H1 (cell line): ENCODE data around the gene ARHGEF28. TPM values are rescaled to one million over a fixed set of nuclear protein-coding genes. Genes with fewer than 3 reads are reported as not detected.

Experiments
- CTCF ChIA-PET: fragments of 300-600 bp; sonication (Branson Sonifier 250); formaldehyde crosslinking; loops from one replicate; lab custom pipeline; 2021; ENCODE audit not compliant: partially characterized antibody; lab: Charles Lee
- POLR2A ChIA-PET: fragments of 300-600 bp; sonication (Branson Sonifier 250); formaldehyde crosslinking; loops from one replicate; lab custom pipeline; 2021; ENCODE audit warnings: inconsistent platforms; ENCODE audit not compliant: partially characterized antibody; lab: Charles Lee
- DNase-seq, 2 experiments: peaks; one replicate each; pipeline versions ENCODE4 v3.0.0 to v3.0.0-alpha.2; 2010 to 2022; ENCODE audit warnings: low spot score in 2 of 2, low read depth in 1 of 2, mixed read lengths in 1 of 2
- FAIRE-seq: peaks from 2 replicates; lab custom pipeline; 2011; peaks lifted over from hg19 to GRCh38; lab: Jason Lieb, UNC
- H2AFZ ChIP-seq: 2 replicates; pipeline ENCODE4 v1.8.1; 2012; ENCODE audit warnings: low read length, inconsistent platforms
- H2AK5ac ChIP-seq: 2 replicates; pipeline ENCODE4 v1.6.1; 2013; ENCODE audit warnings: low read depth, low read length
- H2BK120ac ChIP-seq: replicated peaks from 2 replicates; pipeline ENCODE3; 2013; ENCODE audit warnings: low read depth, low read length, inconsistent platforms
- H2BK12ac ChIP-seq: 2 replicates; pipeline ENCODE4 v1.6.1; 2013; ENCODE audit warnings: low read depth, low read length
- H2BK15ac ChIP-seq: 2 replicates; pipeline ENCODE4 v1.6.1; 2013; ENCODE audit warnings: low read length
- H2BK20ac ChIP-seq: 2 replicates; pipeline ENCODE4 v1.6.1; 2013; ENCODE audit warnings: low read length
- H2BK5ac ChIP-seq: 2 replicates; pipeline ENCODE4 v1.6.1; 2013; ENCODE audit warnings: low read depth, low read length
- H3K14ac ChIP-seq: 2 replicates; pipeline ENCODE4 v1.6.1; 2013; ENCODE audit warnings: inconsistent platforms; ENCODE audit not compliant: insufficient read length
- H3K18ac ChIP-seq: 2 replicates; pipeline ENCODE4 v1.6.1; 2013; ENCODE audit warnings: low read length; ENCODE audit errors: extremely low read depth
- H3K23ac ChIP-seq: 2 replicates; pipeline ENCODE4 v1.6.1; 2013; ENCODE audit warnings: inconsistent platforms; ENCODE audit not compliant: insufficient read length
- H3K23me2 ChIP-seq: 2 replicates; pipeline ENCODE4 v1.6.1; 2013; ENCODE audit warnings: low read depth, low read length
- H3K27ac ChIP-seq: 2 replicates; pipeline ENCODE4 v1.6.1; 2011; ENCODE audit warnings: low read depth, low read length, inconsistent platforms
- H3K27me3 ChIP-seq, 4 experiments: replicated peaks in 1 of 4; 1 replicate in 1 of 4; 2 replicates in 3 of 4; pipeline versions ENCODE4 v1.6.1 to v1.8.1; 2011 to 2013; ENCODE audit warnings: low read length in 3 of 4, mild to moderate bottlenecking in 3 of 4, inconsistent platforms in 2 of 4, mixed read lengths in 2 of 4, moderate library complexity in 1 of 4; ENCODE audit not compliant: control insufficient read depth in 3 of 4, insufficient read depth in 3 of 4; ENCODE audit errors: extremely low read depth in 1 of 4
- H3K36me3 ChIP-seq, 4 experiments: 2 replicates each; pipeline versions ENCODE4 v1.6.1 to v1.8.1; 2011 to 2013; ENCODE audit warnings: mild to moderate bottlenecking in 4 of 4, low read length in 3 of 4, moderate library complexity in 2 of 4, control low read depth in 1 of 4, inconsistent platforms in 1 of 4; ENCODE audit not compliant: insufficient read depth in 4 of 4, control insufficient read depth in 2 of 4
- H3K4ac ChIP-seq: replicated peaks from 2 replicates; pipeline ENCODE3; 2013; ENCODE audit warnings: low read length, low read depth, mixed read lengths, inconsistent platforms; ENCODE audit not compliant: insufficient read length
- H3K4me1 ChIP-seq, 4 experiments: replicated peaks in 1 of 4; 1 replicate in 1 of 4; 2 replicates in 3 of 4; pipeline versions ENCODE4 v1.6.1 to v1.8.1; 2011 to 2013; ENCODE audit warnings: low read length in 3 of 4, inconsistent platforms in 2 of 4, mixed read lengths in 1 of 4; ENCODE audit not compliant: insufficient read depth in 4 of 4, control insufficient read depth in 3 of 4
- H3K4me2 ChIP-seq, 2 experiments: 2 replicates each; pipeline versions ENCODE4 v1.6.1 to v1.8.1; 2011 to 2013; ENCODE audit warnings: low read depth in 2 of 2, low read length in 2 of 2, control low read depth in 1 of 2, inconsistent platforms in 1 of 2, mild to moderate bottlenecking in 1 of 2; ENCODE audit not compliant: insufficient read depth in 1 of 2
- H3K4me3 ChIP-seq, 4 experiments: fragments of 200-600, 300-600 bp in 1 of 4; sonication (generic), shearing (Covaris generic), sonication (Bioruptor Twin) in 1 of 4; 2 replicates each; pipeline versions ENCODE4 v1.5.1 to v1.8.1; 2011 to 2016; ENCODE audit warnings: low read length in 4 of 4, low read depth in 3 of 4, control low read depth in 2 of 4, inconsistent platforms in 2 of 4, mild to moderate bottlenecking in 2 of 4, mixed read lengths in 1 of 4, moderate library complexity in 1 of 4; ENCODE audit not compliant: insufficient read depth in 2 of 4; ENCODE audit errors: extremely low read depth in 1 of 4
- H3K56ac ChIP-seq: replicated peaks from 2 replicates; pipeline ENCODE3; 2013; ENCODE audit warnings: low read depth, mild to moderate bottlenecking, mixed read lengths, low read length, inconsistent platforms; ENCODE audit not compliant: insufficient read length
- H3K79me1 ChIP-seq: 2 replicates; pipeline ENCODE4 v1.6.1; 2013; ENCODE audit warnings: low read depth, low read length, control low read depth
- H3K79me2 ChIP-seq, 2 experiments: 2 replicates each; pipeline versions ENCODE4 v1.6.1 to v1.8.1; 2012 to 2013; ENCODE audit warnings: low read length in 2 of 2, mild to moderate bottlenecking in 2 of 2, inconsistent platforms in 1 of 2; ENCODE audit not compliant: insufficient read depth in 2 of 2, control insufficient read depth in 1 of 2
- H3K9ac ChIP-seq, 4 experiments: replicated peaks in 1 of 4; 1 replicate in 1 of 4; 2 replicates in 3 of 4; pipeline versions ENCODE4 v1.6.1 to v1.8.1; 2011 to 2013; ENCODE audit warnings: low read depth in 3 of 4, low read length in 3 of 4, control low read depth in 2 of 4, mild to moderate bottlenecking in 2 of 4, moderate library complexity in 2 of 4, inconsistent platforms in 1 of 4; ENCODE audit errors: extremely low read depth in 1 of 4
- H3K9me3 ChIP-seq, 2 experiments: 2 replicates each; pipeline versions ENCODE4 v1.6.1 to v1.8.1; 2012 to 2013; ENCODE audit warnings: mild to moderate bottlenecking in 2 of 2, moderate library complexity in 2 of 2, control low read depth in 1 of 2, inconsistent platforms in 1 of 2, low read depth in 1 of 2, low read length in 1 of 2, mixed read lengths in 1 of 2; ENCODE audit not compliant: insufficient read depth in 2 of 2
- H4K20me1 ChIP-seq, 2 experiments: replicated peaks in 1 of 2; 2 replicates each; pipeline versions ENCODE3 to v1.8.1; 2011 to 2013; ENCODE audit warnings: inconsistent platforms in 2 of 2, low read length in 2 of 2, mild to moderate bottlenecking in 1 of 2; ENCODE audit not compliant: insufficient read depth in 2 of 2, control insufficient read depth in 1 of 2
- H4K5ac ChIP-seq: 2 replicates; pipeline ENCODE4 v1.6.1; 2013; ENCODE audit warnings: low read length, low read depth, mixed read lengths, inconsistent platforms; ENCODE audit not compliant: insufficient read length
- H4K8ac ChIP-seq: 2 replicates; pipeline ENCODE4 v1.8.0; 2013; ENCODE audit warnings: mild to moderate bottlenecking, moderate library complexity, low read length, inconsistent platforms; ENCODE audit not compliant: insufficient read depth; ENCODE audit errors: extremely low read depth
- H4K91ac ChIP-seq: replicated peaks from 2 replicates; pipeline ENCODE3; 2013; ENCODE audit warnings: low read length, mixed read lengths, inconsistent platforms; ENCODE audit not compliant: insufficient read length
- BCL11A ChIP-seq, 2 experiments: IDR thresholded peaks; one replicate each; pipeline ENCODE4 v1.6.1; 2011; ENCODE audit warnings: low read depth in 2 of 2, low read length in 2 of 2, mild to moderate bottlenecking in 2 of 2
- CBX5 ChIP-seq: fragments of 300-800, 300-1000 bp; sonication (generic); IDR thresholded peaks from 2 replicates; pipeline ENCODE4 v1.7.1; 2016; ENCODE audit warnings: antibody characterized with exemption, low read length, low read depth
- SAP30 ChIP-seq: fragments of 300-600 bp; sonication (generic); IDR thresholded peaks from 2 replicates; pipeline ENCODE4 v1.7.1; 2012; ENCODE audit warnings: low read length, moderate library complexity, mild to moderate bottlenecking, inconsistent platforms; ENCODE audit not compliant: insufficient read depth, insufficient replicate concordance
- SIN3A ChIP-seq, 2 experiments: IDR thresholded peaks in 1 of 2; conservative IDR thresholded peaks in 1 of 2; 2 replicates each; pipeline ENCODE4 v1.6.1; 2011 to 2012; ENCODE audit warnings: low read length in 2 of 2, improper control_type of control experiment in 1 of 2, low read depth in 1 of 2, mild to moderate bottlenecking in 1 of 2
- SIRT6 ChIP-seq: IDR thresholded peaks from one replicate; pipeline ENCODE4 v1.7.1; 2012; ENCODE audit warnings: low read length, inconsistent platforms
- polyA plus RNA-seq, 7 experiments: library from polyadenylated mRNA; depleted of rRNA in 3 of 7; stranded (reverse) in 5 of 7; unstranded in 2 of 7; fragments of >200 nt in 5 of 7; fragments of 200-250 nt in 2 of 7; gene quantifications; 1 replicate in 5 of 7; 2 replicates in 1 of 7; 4 replicates in 1 of 7; pipeline versions ENCODE4 v1.2.1 to v1.2.3, GENCODE V29; 2011 to 2013; ENCODE audit warnings: missing spikeins in 2 of 7, mixed read lengths in 2 of 7
- total RNA-seq: library from RNA; stranded (reverse); fragmentation: NEBNext Ultra II Directional; extraction: Animal tissue kit (Norgen Biotek cat#: 25700); gene quantifications from 2 replicates; pipeline ENCODE4 v1.2.1, GENCODE V29; 2021

The ARHGEF28 gene
- total and polyA plus RNA-seq, 2 of the 8 experiments (the other 6 are each of a cell fraction or from before 2014, with no cell fraction given), result 0.33 to 1.0 TPM

- H2BK15ac ChIP-seq, result no peak overlapping the region
- H2AFZ ChIP-seq, result no peak overlapping the region
- H3K18ac ChIP-seq, result no peak overlapping the region
- no peaks in the 10 kb centered on the region for H3K4me1 ChIP-seq
- no peaks in the 10 kb centered on the region for H3K79me2 ChIP-seq
- H3K36me3 ChIP-seq, result no peaks in the 10 kb centered on the region
- H2AK5ac ChIP-seq, result no peak overlapping the region
- H3K9me3 ChIP-seq, result no peaks in the 10 kb centered on the region
- ChIA-PET POLR2A (no interaction called here), CTCF (no interaction called here)
- H2BK20ac ChIP-seq, result no peak overlapping the region
- H3K79me1 ChIP-seq, result no peaks in the 10 kb centered on the region
- no peak overlapping the region for H3K4me2 ChIP-seq
- no peak for FAIRE-seq
- H3K14ac ChIP-seq, result no peak overlapping the region
- H4K5ac ChIP-seq, result no peak overlapping the region
- H3K27me3 ChIP-seq, result no peaks in the 10 kb centered on the region
- H3K9ac ChIP-seq, result no peak overlapping the region
- no peak overlapping the region for H3K23ac ChIP-seq
- H4K91ac ChIP-seq, result no peak overlapping the region
- no peak overlapping the region for H3K27ac ChIP-seq
- no peak overlapping the region for H2BK12ac ChIP-seq
- no peak overlapping the region for H3K4ac ChIP-seq
- no peaks in the 10 kb centered on the region for H4K20me1 ChIP-seq
- no peak for TF ChIP-seq SIRT6
- no peak for TF ChIP-seq CBX5
- no peak for TF ChIP-seq SIN3A (conservative IDR thresholded peaks at IDR 0.05 in 1 of 2, IDR thresholded peaks at IDR 0.05 in 1 of 2; ENCODE audit: low read depth in 1 of 2, low read length in 2 of 2)
- no peak for TF ChIP-seq BCL11A (IDR thresholded peaks at IDR 0.05; ENCODE audit: low read depth in 2 of 2, low read length in 2 of 2)
- TF ChIP-seq SAP30, result no peak
- H4K8ac ChIP-seq, result no peak overlapping the region
- no peak overlapping the region for H3K56ac ChIP-seq
- no peak for DNase-seq
- H3K23me2 ChIP-seq, result no peaks in the 10 kb centered on the region; the same call in 1 of the 2 replicates
- no peak overlapping the region for H2BK120ac ChIP-seq
- H2BK5ac ChIP-seq, result no peak overlapping the region
- H3K4me3 ChIP-seq, result no peak overlapping the region
Measured at GRCh38 chr5:73825736-73826135, 199.7 kb downstream of the ARHGEF28 start.
